OCI-M2 (cell line): ENCODE measurements around the gene IGSF1.

Experiments used
- DNase-seq: peaks from one replicate; lab custom pipeline; 2025; ENCODE audit not compliant: unreplicated experiment; lab: John Stamatoyannopoulos, UW

IGSF1 gene, protein sequence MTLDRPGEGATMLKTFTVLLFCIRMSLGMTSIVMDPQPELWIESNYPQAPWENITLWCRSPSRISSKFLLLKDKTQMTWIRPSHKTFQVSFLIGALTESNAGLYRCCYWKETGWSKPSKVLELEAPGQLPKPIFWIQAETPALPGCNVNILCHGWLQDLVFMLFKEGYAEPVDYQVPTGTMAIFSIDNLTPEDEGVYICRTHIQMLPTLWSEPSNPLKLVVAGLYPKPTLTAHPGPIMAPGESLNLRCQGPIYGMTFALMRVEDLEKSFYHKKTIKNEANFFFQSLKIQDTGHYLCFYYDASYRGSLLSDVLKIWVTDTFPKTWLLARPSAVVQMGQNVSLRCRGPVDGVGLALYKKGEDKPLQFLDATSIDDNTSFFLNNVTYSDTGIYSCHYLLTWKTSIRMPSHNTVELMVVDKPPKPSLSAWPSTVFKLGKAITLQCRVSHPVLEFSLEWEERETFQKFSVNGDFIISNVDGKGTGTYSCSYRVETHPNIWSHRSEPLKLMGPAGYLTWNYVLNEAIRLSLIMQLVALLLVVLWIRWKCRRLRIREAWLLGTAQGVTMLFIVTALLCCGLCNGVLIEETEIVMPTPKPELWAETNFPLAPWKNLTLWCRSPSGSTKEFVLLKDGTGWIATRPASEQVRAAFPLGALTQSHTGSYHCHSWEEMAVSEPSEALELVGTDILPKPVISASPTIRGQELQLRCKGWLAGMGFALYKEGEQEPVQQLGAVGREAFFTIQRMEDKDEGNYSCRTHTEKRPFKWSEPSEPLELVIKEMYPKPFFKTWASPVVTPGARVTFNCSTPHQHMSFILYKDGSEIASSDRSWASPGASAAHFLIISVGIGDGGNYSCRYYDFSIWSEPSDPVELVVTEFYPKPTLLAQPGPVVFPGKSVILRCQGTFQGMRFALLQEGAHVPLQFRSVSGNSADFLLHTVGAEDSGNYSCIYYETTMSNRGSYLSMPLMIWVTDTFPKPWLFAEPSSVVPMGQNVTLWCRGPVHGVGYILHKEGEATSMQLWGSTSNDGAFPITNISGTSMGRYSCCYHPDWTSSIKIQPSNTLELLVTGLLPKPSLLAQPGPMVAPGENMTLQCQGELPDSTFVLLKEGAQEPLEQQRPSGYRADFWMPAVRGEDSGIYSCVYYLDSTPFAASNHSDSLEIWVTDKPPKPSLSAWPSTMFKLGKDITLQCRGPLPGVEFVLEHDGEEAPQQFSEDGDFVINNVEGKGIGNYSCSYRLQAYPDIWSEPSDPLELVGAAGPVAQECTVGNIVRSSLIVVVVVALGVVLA (N-terminal part only)

DNA sequence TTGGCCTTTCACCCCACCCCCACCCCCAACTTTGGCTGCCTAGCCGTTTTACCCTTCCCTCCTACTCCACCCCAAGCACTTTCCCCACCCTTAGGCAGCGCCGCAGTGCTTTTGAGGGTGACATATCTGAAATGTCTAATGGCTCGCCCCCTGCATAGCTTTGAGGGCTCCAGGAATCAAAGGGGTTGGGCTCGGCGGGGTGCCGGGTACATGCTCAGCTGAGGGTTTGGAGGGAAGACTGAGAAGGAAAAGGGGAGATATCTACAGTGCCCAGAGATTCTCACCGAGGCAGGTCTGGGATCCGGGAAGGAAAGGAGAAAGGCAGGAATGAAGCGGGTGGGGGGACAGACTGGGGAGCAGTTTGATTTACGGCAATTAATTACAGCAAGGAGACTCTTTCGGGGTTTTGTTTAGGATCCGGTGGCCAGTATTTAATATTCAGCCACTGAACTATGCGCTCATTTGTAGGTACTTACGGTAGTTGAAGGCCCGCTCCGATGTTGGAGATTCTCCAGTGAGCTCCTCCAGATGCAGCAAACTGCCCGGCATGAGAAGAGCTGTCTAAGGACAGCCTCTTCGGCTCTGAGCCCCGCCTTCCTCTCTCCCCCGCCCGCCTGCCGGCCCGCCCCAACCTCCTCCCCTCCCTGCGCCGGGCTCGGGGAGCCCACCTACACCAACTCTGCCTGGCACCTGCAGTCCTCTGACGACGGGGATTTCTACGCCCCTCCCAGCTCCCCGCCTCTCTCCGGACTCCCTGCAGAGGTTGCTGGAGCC, at the start of gene IGSF1:
Gene IGSF1, minus strand, starts transcription at position 569 of the 774 bp plus-strand sequence. CDS start 2,632 bp downstream, outside the sequence.
- no peak for DNase-seq

DNA sequence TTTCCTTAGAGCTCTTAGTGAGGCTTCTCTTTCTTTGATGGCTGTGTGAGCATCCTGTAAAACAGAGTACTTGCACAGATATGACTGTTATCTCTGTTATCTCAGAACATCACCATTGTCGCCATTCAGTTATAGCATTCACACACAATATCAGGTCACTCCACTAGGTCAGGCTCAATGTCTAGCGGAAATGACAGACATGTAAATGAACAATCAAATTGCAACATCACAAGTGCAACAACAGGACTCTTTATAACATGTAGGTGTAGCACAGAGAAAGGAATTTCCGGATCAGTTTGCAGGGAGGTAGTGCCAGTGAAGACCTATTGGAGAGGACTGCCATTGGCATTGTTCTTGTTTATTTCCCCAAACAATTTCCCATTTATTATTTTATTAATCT, 43.2 kb upstream of the IGSF1 start:
- no peak for DNase-seq

DNA sequence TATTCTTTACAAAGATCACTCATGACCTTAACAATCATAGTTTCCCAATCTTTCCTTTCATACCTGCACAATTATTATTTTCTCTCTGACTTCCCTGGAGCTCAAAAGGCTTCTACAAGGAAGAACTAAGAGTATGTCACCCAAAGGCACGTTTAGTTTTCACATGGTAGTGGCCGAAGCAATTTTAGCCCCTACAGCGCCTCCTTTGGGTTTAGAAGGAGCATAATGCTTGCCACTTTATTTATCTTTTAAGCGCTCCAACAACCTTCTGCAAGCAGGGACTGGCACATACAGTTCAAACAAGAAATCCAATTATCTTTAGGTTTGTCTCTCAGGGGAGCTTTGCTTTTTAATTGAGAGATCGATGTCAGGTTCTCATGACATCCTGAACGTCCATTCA, 42.0 kb upstream of the IGSF1 start:
- no peak for DNase-seq

DNA sequence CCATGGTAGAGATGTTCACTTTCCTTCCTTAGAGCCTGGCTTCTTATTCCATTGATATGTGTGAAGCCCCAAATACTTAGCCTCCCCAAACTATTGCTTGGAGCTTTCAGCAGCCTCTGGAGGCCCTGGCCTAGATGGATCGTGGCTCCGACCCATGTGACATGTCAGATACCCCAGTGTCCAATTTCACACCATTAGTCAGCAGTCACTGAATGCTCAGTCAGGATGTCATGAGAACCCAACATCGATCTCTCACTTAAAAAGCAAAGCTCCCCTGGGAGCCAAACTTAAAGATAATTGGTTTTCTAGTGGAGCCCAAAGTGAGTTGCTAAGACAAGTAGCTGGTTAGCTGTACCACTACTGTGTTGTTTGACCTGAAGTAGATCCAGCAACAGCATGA, 41.6 kb upstream of the IGSF1 start:
- no peak for DNase-seq

DNA sequence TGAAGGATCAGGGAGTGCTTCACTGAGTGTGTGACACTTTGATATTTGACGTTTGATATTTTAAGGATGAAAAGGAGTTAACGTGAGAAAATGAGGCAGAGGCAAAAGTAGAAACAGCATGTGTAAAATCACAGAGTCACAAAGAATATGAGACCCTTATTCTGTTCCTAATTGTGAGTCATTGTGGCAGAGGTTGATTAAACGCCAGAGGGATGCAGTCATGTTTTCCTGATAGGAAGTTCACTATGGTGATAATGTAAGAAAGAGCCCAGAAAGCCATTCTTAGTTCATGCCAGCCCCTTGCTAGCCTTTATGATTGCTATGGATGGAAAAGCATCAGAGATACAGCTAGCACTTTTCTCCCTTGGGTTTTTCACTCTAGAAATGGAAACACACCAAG, 33.5 kb upstream of the IGSF1 start:
- no peak for DNase-seq

DNA sequence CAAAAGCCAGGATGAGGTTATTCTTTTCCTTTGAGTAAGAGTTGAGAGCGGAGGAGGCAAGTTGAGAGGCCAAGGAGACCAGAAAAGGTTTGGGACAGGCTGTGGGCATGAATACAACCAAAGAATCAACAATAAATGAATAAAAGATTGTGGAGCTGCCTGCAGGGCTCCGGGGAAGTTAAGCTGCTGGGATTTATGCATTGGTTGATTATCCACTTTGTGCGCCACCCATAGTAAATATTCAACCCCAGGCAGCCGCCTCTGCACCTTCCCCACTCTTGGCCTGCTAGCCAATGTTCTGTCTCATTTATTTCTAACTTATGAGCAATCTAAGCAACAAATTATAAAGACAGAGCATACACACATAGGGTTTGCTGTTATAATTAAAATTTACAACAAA, 28.2 kb upstream of the IGSF1 start:
- no peak for DNase-seq

DNA sequence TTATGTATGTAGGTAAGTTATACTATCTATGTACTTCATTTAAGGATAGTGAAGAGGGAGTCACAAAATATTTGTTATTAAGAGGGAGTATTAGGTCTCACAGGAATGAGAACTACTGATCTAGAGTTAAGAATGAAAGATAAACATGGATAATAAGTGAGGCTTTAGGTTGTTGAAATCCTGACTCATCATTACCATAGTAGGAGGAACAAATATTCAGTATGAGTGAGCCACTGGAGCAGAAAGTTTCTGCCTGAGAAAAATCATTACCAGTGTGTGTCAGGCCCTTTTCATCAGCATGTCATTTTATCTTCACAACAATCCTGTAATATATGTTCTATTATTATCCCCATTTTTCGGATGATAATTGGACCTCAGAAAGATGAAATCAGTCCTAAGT, 27.2 kb upstream of the IGSF1 start:
- no peak for DNase-seq

DNA sequence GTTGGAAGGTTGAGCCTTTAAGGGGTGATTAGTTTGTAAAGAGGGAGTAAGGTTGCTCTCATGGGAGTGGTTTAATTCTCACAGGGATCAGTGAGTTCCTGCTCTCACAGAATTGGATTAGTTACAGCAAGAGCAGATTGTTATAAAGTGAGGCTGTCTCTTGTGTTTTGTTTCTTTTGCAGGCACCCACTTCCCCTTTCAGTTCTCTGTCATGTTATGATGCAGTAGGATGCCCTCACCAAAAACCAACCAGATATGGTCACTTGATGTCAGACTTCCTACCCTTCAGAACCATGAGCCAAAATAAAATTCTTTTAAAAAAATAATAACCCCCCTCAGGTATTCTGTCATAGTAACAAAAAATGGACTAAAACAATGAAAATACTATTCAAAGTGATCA, 19.9 kb upstream of the IGSF1 start:
- DNase-seq: no peak

DNA sequence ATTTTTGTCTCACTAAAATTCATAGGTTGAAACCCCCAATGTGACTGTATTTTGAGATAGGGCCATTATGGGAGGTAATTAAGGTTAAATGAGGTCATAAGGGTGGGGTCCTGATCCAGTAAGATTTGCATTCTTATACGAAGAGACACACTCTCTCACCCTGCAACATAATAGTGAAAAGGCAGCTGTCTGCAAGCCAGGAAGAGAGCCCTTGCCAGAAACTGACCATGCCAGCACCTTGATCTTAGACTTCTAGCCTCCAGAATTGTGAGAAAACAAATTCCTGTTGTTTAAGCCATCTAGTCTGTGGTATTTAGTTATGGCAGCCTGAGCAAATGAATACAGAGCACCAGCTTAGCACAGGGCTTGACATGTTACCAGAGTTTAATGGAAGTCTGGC, 17.5 kb upstream of the IGSF1 start:
- no peak for DNase-seq

DNA sequence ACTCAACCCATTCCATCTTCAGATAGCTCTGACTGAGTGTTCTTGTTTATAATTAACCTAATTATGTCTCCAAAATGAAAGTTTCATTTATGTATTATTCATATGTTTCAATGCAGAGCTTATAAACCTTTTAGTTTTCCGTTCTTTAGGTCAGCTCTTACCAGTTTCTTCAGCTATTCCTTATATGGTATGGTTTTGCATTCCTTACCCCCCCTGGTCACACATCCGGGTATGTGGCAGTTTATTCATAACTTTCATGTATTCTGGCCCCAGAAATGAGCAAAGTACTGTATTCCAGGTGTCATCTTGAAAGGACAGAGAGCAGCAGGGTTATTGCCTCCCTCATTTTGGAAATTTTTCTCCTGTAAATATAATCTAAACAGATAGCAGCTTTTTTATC, 16.8 kb upstream of the IGSF1 start:
- no peak for DNase-seq

DNA sequence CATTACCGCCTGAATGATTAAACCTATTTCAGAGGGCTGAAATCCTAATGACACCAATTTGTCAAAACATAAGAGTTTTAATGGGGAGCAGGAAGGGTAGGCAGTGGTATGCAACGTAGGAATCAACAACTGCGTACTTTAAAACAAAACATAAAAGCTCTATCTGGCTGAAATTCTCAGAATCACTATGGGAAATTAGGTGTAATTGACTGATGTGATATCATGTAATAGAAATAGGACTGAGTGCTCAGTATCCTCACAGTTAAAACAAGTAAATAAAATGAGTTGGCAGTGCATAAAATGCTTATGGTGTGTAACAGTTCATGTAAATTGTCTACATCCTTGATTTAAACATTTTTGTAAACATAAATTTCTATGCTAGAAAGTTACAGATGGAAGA, 13.6 kb upstream of the IGSF1 start:
- DNase-seq: no peak

DNA sequence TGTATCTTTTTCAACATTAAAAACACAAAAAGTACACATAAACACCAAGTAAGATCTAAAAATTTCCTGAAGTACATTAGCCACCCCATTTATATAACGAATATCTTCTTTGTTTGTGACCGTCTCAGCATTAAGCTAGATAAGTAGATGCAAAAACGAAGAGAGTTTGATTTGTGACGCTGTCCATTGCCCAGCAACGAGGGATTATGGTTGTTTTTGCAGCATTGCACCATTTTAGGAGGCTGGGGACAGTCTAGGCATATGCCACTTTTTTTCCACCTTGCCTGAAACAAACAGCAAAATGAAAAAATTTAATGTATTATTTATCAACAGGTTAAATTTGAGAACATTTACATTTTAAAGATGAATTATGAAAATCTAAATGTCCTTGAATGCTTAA, 12.0 kb upstream of the IGSF1 start:
- no peak for DNase-seq

DNA sequence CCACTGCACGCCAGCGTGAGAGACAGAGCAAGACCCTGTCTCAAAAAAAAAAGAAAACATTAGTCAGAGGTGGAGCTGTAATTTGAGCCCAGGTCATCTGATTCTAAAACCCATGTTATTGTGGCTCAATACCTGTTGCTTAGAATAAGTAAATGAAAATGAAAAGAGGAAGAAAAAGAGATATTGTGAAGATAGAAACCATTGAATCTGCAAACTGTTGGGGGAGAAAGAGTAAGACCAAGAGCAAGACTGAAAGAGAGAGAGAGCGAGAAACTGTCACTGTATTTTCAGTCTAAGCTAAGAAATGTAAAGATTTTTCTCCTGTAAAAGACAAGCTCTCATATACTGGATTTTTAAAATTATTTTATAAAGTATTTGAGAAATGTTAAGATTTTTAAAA, 9.7 kb upstream of the IGSF1 start:
- no peak for DNase-seq

DNA sequence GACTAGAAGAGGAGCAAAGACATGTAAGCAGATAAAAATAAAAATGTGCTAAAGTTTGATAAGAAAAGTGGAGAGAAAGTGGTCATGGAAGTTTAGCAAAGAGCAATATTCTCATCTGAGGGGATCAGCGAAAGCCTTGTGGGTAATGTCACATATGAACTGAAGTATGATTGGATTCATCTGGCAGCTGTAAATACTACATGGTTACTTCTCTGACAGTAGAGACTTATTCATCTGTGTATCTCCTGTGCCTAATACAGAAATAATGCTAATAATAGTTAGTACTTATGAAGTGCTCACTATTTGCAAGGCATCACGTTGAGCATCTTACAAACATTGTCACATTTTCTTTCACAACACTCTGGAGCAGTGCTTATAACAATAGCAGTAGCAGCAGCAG, 8.9 kb upstream of the IGSF1 start:
- no peak for DNase-seq

DNA sequence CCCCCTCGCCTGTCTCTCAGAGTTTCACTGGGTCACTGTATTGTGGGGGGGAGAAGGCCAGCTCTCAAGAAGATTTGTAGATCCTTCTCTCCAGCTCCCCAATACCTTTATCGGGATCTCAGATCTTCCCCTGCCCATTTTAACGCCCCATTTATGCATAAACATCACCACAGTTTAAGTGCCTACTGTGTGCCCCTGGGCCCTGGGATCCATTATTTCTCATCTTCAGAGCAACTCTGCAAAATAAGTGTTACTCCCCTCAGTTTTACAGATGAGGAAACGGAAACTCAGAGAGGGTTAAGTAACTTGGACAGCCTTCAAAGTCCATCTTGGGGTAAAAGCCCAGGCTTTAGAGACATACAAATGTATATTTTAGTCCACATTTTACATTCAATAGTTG, 421 bp upstream of the IGSF1 start:
- no peak for DNase-seq

DNA sequence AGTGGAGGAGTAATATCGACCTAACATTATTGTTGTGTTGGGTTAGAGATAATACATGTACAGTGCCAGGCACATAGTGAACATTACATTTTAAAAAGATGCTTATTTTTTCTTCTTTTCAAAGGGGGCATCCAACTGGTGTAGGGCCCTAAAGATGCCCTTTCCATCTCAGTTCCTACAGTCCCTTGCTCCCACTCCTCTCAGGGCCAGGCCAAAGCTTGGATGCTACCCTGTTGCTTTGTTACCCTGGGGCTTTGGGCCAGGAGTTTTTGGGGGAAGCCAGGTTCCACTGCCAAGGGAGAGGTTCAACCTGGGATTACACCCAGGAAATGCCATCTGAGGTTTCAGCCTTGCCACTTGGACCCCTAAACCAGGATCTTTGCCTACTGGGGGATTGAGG, 918 bp downstream of the IGSF1 start:
- DNase-seq: no peak

DNA sequence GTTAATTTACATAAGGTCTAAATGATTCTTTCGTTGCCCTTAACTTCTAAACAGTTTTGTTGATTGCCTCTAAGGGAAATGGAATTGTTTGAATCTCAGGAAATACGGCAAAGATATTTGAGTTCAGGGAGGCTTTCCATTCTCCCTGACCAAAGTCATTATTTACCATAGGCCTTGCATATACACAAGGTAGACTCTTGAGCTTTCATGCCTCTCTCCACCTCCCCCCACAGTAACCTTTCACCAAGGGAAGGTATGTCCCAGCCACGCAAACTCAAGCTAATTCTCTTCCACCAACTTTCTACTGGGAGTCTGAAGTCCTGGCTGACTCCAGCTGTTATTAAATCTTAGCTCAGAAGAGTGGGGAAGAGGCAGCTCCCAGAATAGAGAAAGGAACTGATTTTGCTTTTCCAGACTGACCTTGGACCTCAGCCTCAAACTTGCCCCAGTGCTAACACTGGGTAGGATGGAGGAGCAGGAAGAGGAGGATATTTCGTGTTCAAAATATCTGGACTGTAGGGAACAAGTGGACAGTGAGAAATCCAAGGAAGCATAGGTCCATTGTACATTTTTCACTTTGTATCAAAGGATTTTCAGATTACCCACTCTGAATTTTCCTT, 1.4 kb downstream of the IGSF1 start:
- no peak for DNase-seq

DNA sequence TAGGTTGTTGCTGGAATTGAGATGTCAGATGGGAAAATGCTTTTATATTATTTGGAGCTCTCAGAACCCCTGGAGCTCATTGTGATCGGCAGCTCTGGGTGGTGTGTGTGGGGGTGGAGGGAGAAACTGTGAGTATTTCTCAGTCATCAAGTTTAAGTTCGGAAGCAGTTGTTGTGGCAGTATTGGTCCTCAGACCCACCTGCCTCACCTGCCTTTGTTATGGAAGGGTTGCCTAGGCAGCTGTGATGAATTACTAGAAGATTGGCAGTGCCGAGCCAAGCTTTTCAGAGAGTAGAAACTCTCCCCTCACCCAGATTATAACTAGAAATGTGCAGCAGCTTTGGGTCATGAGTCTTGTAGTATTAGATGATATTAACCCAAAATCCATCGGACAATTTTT, 9.5 kb downstream of the IGSF1 start:
- no peak for DNase-seq

DNA sequence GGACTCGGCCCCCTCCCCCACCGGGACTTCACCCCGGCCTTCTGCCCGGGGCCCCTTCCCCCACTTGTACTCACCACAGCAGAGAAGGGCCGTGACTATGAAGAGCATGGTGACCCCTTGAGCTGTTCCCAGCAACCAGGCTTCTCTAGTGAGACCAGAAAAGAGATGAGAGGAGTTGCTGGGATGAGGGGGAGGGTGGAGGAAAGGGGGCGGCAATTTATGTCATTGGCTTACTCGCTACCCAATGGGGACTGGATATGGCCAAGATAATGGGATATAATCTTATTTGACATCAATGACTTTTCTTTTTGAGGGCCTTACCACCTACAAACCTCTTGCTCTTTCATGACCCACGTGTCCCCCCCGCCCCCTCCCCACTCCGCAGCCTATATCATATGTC, 9.9 kb downstream of the IGSF1 start:
- no peak for DNase-seq

DNA sequence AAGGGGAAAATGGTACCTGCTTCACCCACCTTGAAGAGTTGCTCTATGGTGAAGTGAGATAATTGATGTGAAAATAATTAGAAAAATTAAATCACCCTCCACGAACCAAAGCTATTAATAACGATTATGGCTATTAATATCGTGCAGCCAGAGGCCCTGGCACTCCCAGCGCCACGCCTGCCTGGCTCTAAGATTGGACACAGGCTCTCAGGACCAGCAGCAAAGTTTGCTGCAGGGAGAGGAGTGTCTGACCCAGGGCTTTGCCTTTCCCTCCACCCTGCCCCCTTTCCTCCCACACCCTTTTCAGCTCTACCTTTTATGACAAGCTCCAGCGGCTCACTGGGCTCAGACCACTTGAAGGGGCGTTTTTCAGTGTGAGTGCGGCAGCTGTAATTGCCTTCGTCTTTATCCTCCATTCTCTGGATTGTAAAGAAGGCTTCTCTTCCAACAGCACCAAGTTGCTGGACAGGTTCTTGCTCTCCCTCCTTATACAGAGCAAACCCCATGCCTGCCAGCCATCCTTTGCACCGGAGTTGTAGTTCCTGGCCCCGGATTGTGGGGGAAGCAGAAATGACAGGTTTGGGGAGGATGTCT, 11.5 kb downstream of the IGSF1 start:
- no peak for DNase-seq
